Smooth muscle cell (in vitro differentiated cells): Measurements from ENCODE around the gene GOLGA8J. TPM values are rescaled to one million over a fixed set of nuclear protein-coding genes. Genes with fewer than 3 reads are reported as not detected.

Source experiments
- DNase-seq: peaks from one replicate; lab custom pipeline; 2025; ENCODE audit not compliant: unreplicated experiment; lab: John Stamatoyannopoulos, UW
- H2AFZ ChIP-seq: fragments of 200-600 bp; sonication (generic); 2 replicates; pipeline ENCODE4 v1.6.0; 2016; ENCODE audit warnings: antibody characterized with exemption, low read depth, mild to moderate bottlenecking
- H3F3A ChIP-seq: fragments of 200-600 bp; sonication (generic); 2 replicates; pipeline ENCODE4 v1.6.0; 2017; ENCODE audit warnings: antibody characterized with exemption, low read depth
- H3K27ac ChIP-seq: fragments of 200-600 bp; sonication (generic); 2 replicates; pipeline ENCODE4 v1.5.1; 2016; ENCODE audit warnings: low read depth, mild to moderate bottlenecking
- H3K27me3 ChIP-seq: fragments of 200-600 bp; sonication (generic); 2 replicates; pipeline ENCODE4 v1.6.1; 2016; ENCODE audit warnings: low read depth, mild to moderate bottlenecking
- H3K36me3 ChIP-seq: fragments of 200-600 bp; sonication (generic); 2 replicates; pipeline ENCODE4 v1.5.1; 2016; ENCODE audit warnings: low read depth
- H3K4me1 ChIP-seq: fragments of 200-600 bp; sonication (generic); 2 replicates; pipeline ENCODE4 v1.5.1; 2016; ENCODE audit warnings: low read depth
- H3K4me2 ChIP-seq: fragments of 200-600 bp; sonication (generic); 2 replicates; pipeline ENCODE4 v1.6.0; 2016; ENCODE audit warnings: mild to moderate bottlenecking
- H3K4me3 ChIP-seq: fragments of 200-600 bp; sonication (generic); 2 replicates; pipeline ENCODE4 v1.5.1; 2016; ENCODE audit warnings: mild to moderate bottlenecking
- H3K79me2 ChIP-seq: fragments of 200-600 bp; sonication (generic); 2 replicates; pipeline ENCODE4 v1.6.0; 2016; ENCODE audit warnings: low read depth, mild to moderate bottlenecking
- H3K9ac ChIP-seq: fragments of 200-600 bp; sonication (generic); 2 replicates; pipeline ENCODE4 v1.6.0; 2016; ENCODE audit warnings: low read depth
- H3K9me3 ChIP-seq: fragments of 200-600 bp; sonication (generic); replicated peaks from 2 replicates; pipeline ENCODE4 v1.5.1; 2016; ENCODE audit warnings: low read depth
- H4K20me1 ChIP-seq: fragments of 200-600 bp; sonication (generic); 2 replicates; pipeline ENCODE4 v1.6.0; 2016; ENCODE audit warnings: low read depth
- CTCF ChIP-seq: fragments of 200-600 bp; sonication (generic); IDR thresholded peaks from 2 replicates; pipeline ENCODE4 v1.5.1; 2017; ENCODE audit warnings: borderline replicate concordance, mild to moderate bottlenecking, antibody characterized with exemption; ENCODE audit not compliant: insufficient read depth, poor library complexity, severe bottlenecking
- WGBS: methylation state at CpG from one replicate; pipeline ENCODE4 v1.1.7; 2016; ENCODE audit warnings: low lambda C conversion rate; 5-methylcytosine and 5-hydroxymethylcytosine counted together
- polyA plus RNA-seq: library from polyadenylated mRNA; unstranded; fragments of >200 nt; fragmentation: Nextera tagmentation; extraction: Ambion mirVana; gene quantifications from 2 replicates; pipeline ENCODE4 v1.2.1, GENCODE V29; 2016
- total RNA-seq: library from RNA; depleted of rRNA; stranded (reverse); fragments of >200 nt; gene quantifications from 2 replicates; pipeline ENCODE4 v1.2.3, GENCODE V29; 2014

The GOLGA8J gene
- total and polyA plus RNA-seq, 2 experiments from 2014 or later = not detected

GRCh38 chr15:30056166-30056565 is 26.6 kb upstream of the GOLGA8J start:
- no peaks in the 10 kb centered on the region for H3K27me3 ChIP-seq
- no peak overlapping the region for H3K9ac ChIP-seq
- TF ChIP-seq CTCF = no peak
- WGBS = 93% methylated on average over 4 of the region's 4 CpGs
- no peak for DNase-seq
- H3K9me3 ChIP-seq = no peaks in the 10 kb centered on the region
- H3K4me1 ChIP-seq = no peaks in the 10 kb centered on the region
- H4K20me1 ChIP-seq = no peaks in the 10 kb centered on the region
- H3K79me2 ChIP-seq = no peaks in the 10 kb centered on the region
- H3K4me3 ChIP-seq = no peak overlapping the region
- H3K4me2 ChIP-seq = no peak overlapping the region
- no peaks in the 10 kb centered on the region for H3F3A ChIP-seq
- no peaks in the 10 kb centered on the region for H3K36me3 ChIP-seq
- no peak overlapping the region for H2AFZ ChIP-seq
- no peak overlapping the region for H3K27ac ChIP-seq

DNA sequence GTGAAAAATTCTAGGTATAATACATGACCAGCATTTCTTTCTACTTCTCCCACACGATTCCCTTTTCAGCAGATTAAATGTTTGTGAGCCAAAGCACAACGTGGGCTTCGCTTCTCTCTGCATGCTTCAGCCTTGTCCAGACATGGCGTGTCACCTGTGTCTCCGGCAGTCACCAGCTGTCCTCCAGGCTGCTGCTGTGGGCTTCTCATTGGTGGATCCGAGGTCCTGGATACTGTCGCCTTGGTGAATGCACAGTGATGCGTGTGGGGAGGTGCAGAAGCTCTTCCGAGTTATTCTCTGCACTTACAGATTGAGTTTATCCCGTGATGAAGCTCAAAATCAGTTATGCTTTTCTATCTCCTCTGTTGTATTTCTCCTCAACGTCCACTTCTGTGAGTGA is 23.0 kb upstream of the GOLGA8J start:
- H4K20me1 ChIP-seq = no peaks in the 10 kb centered on the region
- no peak overlapping the region for H3K4me2 ChIP-seq
- no peak overlapping the region for H2AFZ ChIP-seq
- H3K9ac ChIP-seq = no peak overlapping the region
- no peaks in the 10 kb centered on the region for H3K79me2 ChIP-seq
- no peaks in the 10 kb centered on the region for H3K27me3 ChIP-seq
- no peaks in the 10 kb centered on the region for H3K9me3 ChIP-seq
- no peak overlapping the region for H3K4me3 ChIP-seq
- no peaks in the 10 kb centered on the region for H3K36me3 ChIP-seq
- H3K27ac ChIP-seq = no peak overlapping the region
- WGBS = 94% methylated on average over 11 of the region's 11 CpGs
- no peak for TF ChIP-seq CTCF
- DNase-seq = no peak
- H3K4me1 ChIP-seq = no peaks in the 10 kb centered on the region
- peaks cover 3% of the 10 kb centered on the region for H3F3A ChIP-seq

- Histone ChIP-seq H3K4me2 (no peak overlapping the region), H3K36me3 (no peaks in the 10 kb centered on the region), H3K4me3 (no peak overlapping the region), H3F3A (peaks cover 5% of the 10 kb centered on the region), H3K79me2 (no peaks in the 10 kb centered on the region), H3K4me1 (no peaks in the 10 kb centered on the region), H3K9ac (no peak overlapping the region), H4K20me1 (no peaks in the 10 kb centered on the region), H3K27me3 (no peaks in the 10 kb centered on the region), H3K9me3 (no peaks in the 10 kb centered on the region), H2AFZ (no peak overlapping the region), H3K27ac (no peak overlapping the region)
- no peak for TF ChIP-seq CTCF
- no peak for DNase-seq
- WGBS = 64% methylated on average over 4 of the region's 4 CpGs
These were observed 19.9 kb upstream of the GOLGA8J start for GRCh38 chr15:30062881-30063280.

- Histone ChIP-seq H3K27me3 (no peaks in the 10 kb centered on the region), H3K9me3 (no peaks in the 10 kb centered on the region), H2AFZ (no peak overlapping the region), H3K9ac (no peak overlapping the region), H4K20me1 (no peaks in the 10 kb centered on the region), H3K4me3 (no peak overlapping the region), H3K79me2 (no peaks in the 10 kb centered on the region), H3K36me3 (no peaks in the 10 kb centered on the region), H3K4me1 (no peaks in the 10 kb centered on the region), H3K4me2 (no peak overlapping the region), H3K27ac (no peak overlapping the region), H3F3A (peaks cover 5% of the 10 kb centered on the region)
- no peak for TF ChIP-seq CTCF
- DNase-seq = no peak
- 86% methylated on average over 2 of the region's 2 CpGs for WGBS
These were observed 18.8 kb upstream of the GOLGA8J start for GRCh38 chr15:30063835-30064546.
